ENCODE data around the gene FANCL.
"Not testable (repeated sequence)": the region's sequence is repeated elsewhere in the genome, so short reads cannot be mapped to it uniquely, and the experiment has no call there.

The FANCL gene

GRCh38 chr2:58240670-58241545 lies at the start of gene FANCL:
FANCL (minus strand) TSS chr2:58241325; CDS start chr2:58241313, 12 bp downstream.
- Histone ChIP-seq H3K4me1 (ENCODE audit: control insufficient read depth, insufficient read depth, low read length, unreplicated experiment) (peaks cover 13% of the 10 kb centered on the region), H3K27ac (ENCODE audit: low read depth, low read length) (peak within 1 kb of the TSS; percentile 53), H3K27me3 (ENCODE audit: insufficient read depth, low read length) (no peaks in the 10 kb centered on the region), H3K79me2 (ENCODE audit: control insufficient read depth, insufficient read depth, low read length, unreplicated experiment) (peaks cover 37% of the 10 kb centered on the region), H3K36me3 (ENCODE audit: insufficient read depth, low read length) (no peaks in the 10 kb centered on the region), H3K4me3 (ENCODE audit: low read depth, low read length) (peak within 1 kb of the TSS; percentile 86), H2AFZ (ENCODE audit: low read length, unreplicated experiment) (peak within 1 kb of the TSS; percentile 84)

GRCh38 chr2:58289029-58289428 lies 47.9 kb upstream of the FANCL start:
- Histone ChIP-seq H3K79me2 (ENCODE audit: control insufficient read depth, insufficient read depth, low read length, unreplicated experiment) (no peaks in the 10 kb centered on the region), H3K4me3 (ENCODE audit: low read depth, low read length) (no peak overlapping the region), H3K4me1 (ENCODE audit: control insufficient read depth, insufficient read depth, low read length, unreplicated experiment) (no peaks in the 10 kb centered on the region), H3K27me3 (ENCODE audit: insufficient read depth, low read length) (peaks cover 21% of the 10 kb centered on the region; the same call in 1 of the 2 replicates), H3K27ac (ENCODE audit: low read depth, low read length) (no peak overlapping the region), H2AFZ (ENCODE audit: low read length, unreplicated experiment) (no peak overlapping the region), H3K36me3 (ENCODE audit: insufficient read depth, low read length) (no peaks in the 10 kb centered on the region)

GRCh38 chr2:58283931-58284330 lies 42.8 kb upstream of the FANCL start:
- Histone ChIP-seq H3K79me2 (ENCODE audit: control insufficient read depth, insufficient read depth, low read length, unreplicated experiment) (no peaks in the 10 kb centered on the region), H2AFZ (ENCODE audit: low read length, unreplicated experiment) (no peak overlapping the region), H3K4me3 (ENCODE audit: low read depth, low read length) (no peak overlapping the region), H3K27me3 (ENCODE audit: insufficient read depth, low read length) (0 out of 2 replicates have a peak, but pooled peaks cover 2% of the 10 kb centered on the region), H3K36me3 (ENCODE audit: insufficient read depth, low read length) (no peaks in the 10 kb centered on the region), H3K4me1 (ENCODE audit: control insufficient read depth, insufficient read depth, low read length, unreplicated experiment) (no peaks in the 10 kb centered on the region), H3K27ac (ENCODE audit: low read depth, low read length) (no peak overlapping the region)

DNA sequence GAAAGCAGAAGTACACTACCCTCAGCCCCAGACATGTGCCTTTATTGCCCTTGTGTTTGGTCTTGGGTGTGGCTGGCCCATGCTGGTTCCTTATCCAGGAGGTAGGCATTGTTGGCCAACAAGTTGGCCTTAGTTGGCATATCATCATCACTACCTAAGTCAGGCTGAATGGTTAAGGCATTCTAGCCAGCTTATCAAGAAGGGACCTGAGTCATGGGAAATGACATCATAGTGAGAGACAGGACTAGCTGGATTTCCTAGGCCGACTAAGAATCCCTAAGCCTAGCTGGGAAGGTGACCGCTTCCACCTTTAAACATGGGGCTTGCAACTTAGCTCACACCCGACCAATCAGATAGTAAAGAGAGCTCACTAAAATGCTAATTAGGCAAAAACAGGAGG lies 34.0 kb upstream of the FANCL start:
- not testable (repeated sequence) for H3K27me3 ChIP-seq (ENCODE audit: insufficient read depth, low read length); H3K79me2 ChIP-seq (ENCODE audit: control insufficient read depth, insufficient read depth, low read length, unreplicated experiment); H3K36me3 ChIP-seq (ENCODE audit: insufficient read depth, low read length); H3K4me3 ChIP-seq (ENCODE audit: low read depth, low read length); H2AFZ ChIP-seq (ENCODE audit: low read length, unreplicated experiment); H3K27ac ChIP-seq (ENCODE audit: low read depth, low read length); H3K4me1 ChIP-seq (ENCODE audit: control insufficient read depth, insufficient read depth, low read length, unreplicated experiment)

DNA sequence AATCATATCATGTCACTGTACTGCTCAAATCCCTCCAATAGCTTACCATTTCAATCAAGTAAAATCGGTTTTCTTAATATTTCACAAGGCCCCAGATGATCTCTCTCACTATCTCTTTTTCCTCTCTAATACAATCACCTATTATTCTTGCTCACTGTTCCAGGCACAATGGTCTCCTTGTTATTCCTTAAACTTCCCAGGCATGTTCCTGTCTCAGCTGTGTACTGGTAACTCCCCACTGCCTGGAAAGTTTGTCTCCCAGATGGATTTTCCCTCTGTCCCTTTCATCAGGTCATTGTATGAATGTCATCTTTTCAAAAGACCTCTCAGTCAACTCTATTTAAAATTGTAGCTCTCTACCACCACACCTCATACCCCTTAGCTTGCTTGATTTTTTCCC lies 30.7 kb upstream of the FANCL start:
- Histone ChIP-seq H2AFZ (ENCODE audit: low read length, unreplicated experiment) (no peak overlapping the region), H3K4me3 (ENCODE audit: low read depth, low read length) (no peak overlapping the region), H3K4me1 (ENCODE audit: control insufficient read depth, insufficient read depth, low read length, unreplicated experiment) (no peaks in the 10 kb centered on the region), H3K79me2 (ENCODE audit: control insufficient read depth, insufficient read depth, low read length, unreplicated experiment) (no peaks in the 10 kb centered on the region), H3K27ac (ENCODE audit: low read depth, low read length) (no peak overlapping the region), H3K36me3 (ENCODE audit: insufficient read depth, low read length) (no peaks in the 10 kb centered on the region), H3K27me3 (ENCODE audit: insufficient read depth, low read length) (no peaks in the 10 kb centered on the region)

DNA sequence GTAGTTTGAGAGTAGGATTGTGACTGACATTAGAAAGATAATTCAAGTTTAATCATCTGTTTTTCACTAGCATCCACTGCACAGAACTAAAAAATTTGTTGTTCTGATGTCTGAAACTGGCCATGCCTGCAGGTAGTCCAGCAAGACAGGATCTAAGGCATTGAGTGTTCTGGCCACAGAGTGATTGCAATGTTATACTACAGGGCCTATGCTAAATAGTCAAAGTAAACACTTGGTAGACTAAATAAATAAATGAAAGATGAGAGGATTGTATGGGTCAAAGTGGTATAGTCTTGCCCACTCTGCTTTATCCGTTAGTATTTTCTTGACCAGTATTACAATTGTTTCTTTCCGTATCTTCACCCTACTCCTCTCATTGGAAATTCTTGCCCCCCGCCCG lies 27.6 kb upstream of the FANCL start:
- no peaks in the 10 kb centered on the region for H3K27me3 ChIP-seq (ENCODE audit: insufficient read depth, low read length)
- H3K79me2 ChIP-seq (ENCODE audit: control insufficient read depth, insufficient read depth, low read length, unreplicated experiment) = no peaks in the 10 kb centered on the region
- H3K27ac ChIP-seq (ENCODE audit: low read depth, low read length) = no peak overlapping the region
- H2AFZ ChIP-seq (ENCODE audit: low read length, unreplicated experiment) = no peak overlapping the region
- H3K4me3 ChIP-seq (ENCODE audit: low read depth, low read length) = no peak overlapping the region
- H3K36me3 ChIP-seq (ENCODE audit: insufficient read depth, low read length) = no peaks in the 10 kb centered on the region
- H3K4me1 ChIP-seq (ENCODE audit: control insufficient read depth, insufficient read depth, low read length, unreplicated experiment) = no peaks in the 10 kb centered on the region

DNA sequence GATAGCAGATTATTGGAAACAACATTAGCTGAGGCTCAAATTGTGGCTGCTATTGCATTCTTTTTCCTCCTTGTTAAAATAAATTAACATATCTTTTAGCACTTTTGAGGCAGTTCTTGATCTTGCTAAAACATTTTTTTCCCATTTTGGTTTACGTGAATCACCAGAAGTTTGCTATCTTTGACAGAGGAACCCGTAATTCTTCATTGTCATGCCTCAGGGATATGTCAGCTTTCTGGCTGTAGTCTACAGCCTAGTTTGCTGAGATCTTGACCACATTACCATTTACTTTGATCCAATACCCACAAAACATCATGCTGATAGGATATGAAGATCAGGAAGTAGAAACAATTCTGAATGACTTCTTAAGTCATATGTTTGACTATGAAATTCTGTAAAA lies 25.1 kb upstream of the FANCL start:
- H3K4me1 ChIP-seq (ENCODE audit: control insufficient read depth, insufficient read depth, low read length, unreplicated experiment) = no peaks in the 10 kb centered on the region
- H2AFZ ChIP-seq (ENCODE audit: low read length, unreplicated experiment) = no peak overlapping the region
- no peak overlapping the region for H3K4me3 ChIP-seq (ENCODE audit: low read depth, low read length)
- no peaks in the 10 kb centered on the region for H3K36me3 ChIP-seq (ENCODE audit: insufficient read depth, low read length)
- no peak overlapping the region for H3K27ac ChIP-seq (ENCODE audit: low read depth, low read length)
- no peaks in the 10 kb centered on the region for H3K79me2 ChIP-seq (ENCODE audit: control insufficient read depth, insufficient read depth, low read length, unreplicated experiment)
- H3K27me3 ChIP-seq (ENCODE audit: insufficient read depth, low read length) = no peaks in the 10 kb centered on the region

GRCh38 chr2:58261209-58261608 lies 20.1 kb upstream of the FANCL start:
- Histone ChIP-seq H3K79me2 (ENCODE audit: control insufficient read depth, insufficient read depth, low read length, unreplicated experiment) (no peaks in the 10 kb centered on the region), H3K36me3 (ENCODE audit: insufficient read depth, low read length) (no peaks in the 10 kb centered on the region)

DNA sequence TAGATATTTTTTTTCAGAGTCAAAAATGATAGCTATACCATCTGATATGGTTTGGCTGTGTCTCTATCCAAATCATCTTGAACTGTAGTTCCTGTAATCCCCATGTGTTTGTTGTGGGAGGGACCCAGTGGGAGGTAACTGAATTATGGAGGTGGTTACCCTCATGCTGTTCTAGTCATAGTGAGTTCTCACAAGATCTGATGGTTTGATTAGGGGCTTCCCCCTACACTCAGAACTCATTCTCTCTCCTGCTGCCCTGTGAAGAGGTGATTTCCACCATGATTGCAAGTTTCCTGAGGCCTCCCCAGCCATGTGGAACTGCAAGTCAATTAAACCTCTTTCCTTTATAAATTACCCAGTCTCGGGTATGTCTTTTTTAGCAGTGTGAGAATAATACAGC lies 17.3 kb upstream of the FANCL start:
- not testable (repeated sequence) for H3K79me2 ChIP-seq (ENCODE audit: control insufficient read depth, insufficient read depth, low read length, unreplicated experiment); H3K4me3 ChIP-seq (ENCODE audit: low read depth, low read length); H3K27ac ChIP-seq (ENCODE audit: low read depth, low read length); H3K36me3 ChIP-seq (ENCODE audit: insufficient read depth, low read length); H2AFZ ChIP-seq (ENCODE audit: low read length, unreplicated experiment); H3K4me1 ChIP-seq (ENCODE audit: control insufficient read depth, insufficient read depth, low read length, unreplicated experiment); H3K27me3 ChIP-seq (ENCODE audit: insufficient read depth, low read length)

More at GRCh38 chr2:58261209-58261608, 20.1 kb upstream of the FANCL start:
- Histone ChIP-seq H3K4me1 (ENCODE audit: control insufficient read depth, insufficient read depth, low read length, unreplicated experiment) (no peaks in the 10 kb centered on the region), H3K27me3 (ENCODE audit: insufficient read depth, low read length) (peaks cover 7% of the 10 kb centered on the region; the same call in 1 of the 2 replicates), H3K4me3 (ENCODE audit: low read depth, low read length) (no peak overlapping the region), H3K27ac (ENCODE audit: low read depth, low read length) (no peak overlapping the region), H2AFZ (ENCODE audit: low read length, unreplicated experiment) (no peak overlapping the region)

- not testable (repeated sequence) for H2AFZ ChIP-seq (ENCODE audit: low read length, unreplicated experiment); H3K27ac ChIP-seq (ENCODE audit: low read depth, low read length); H3K4me1 ChIP-seq (ENCODE audit: control insufficient read depth, insufficient read depth, low read length, unreplicated experiment); H3K79me2 ChIP-seq (ENCODE audit: control insufficient read depth, insufficient read depth, low read length, unreplicated experiment); H3K36me3 ChIP-seq (ENCODE audit: insufficient read depth, low read length); H3K4me3 ChIP-seq (ENCODE audit: low read depth, low read length); H3K27me3 ChIP-seq (ENCODE audit: insufficient read depth, low read length)
Measured at GRCh38 chr2:58251331-58252201, 10.4 kb upstream of the FANCL start.

All from ACC112 (cell line).